ENCODE data around the gene DDAH2.

- TF ChIP-seq POLR2AphosphoS5 (IDR thresholded peaks at IDR 0.05; ENCODE audit: low read depth, low read length) = no peak
- no peak for TF ChIP-seq POLR2A (IDR thresholded peaks at IDR 0.05; ENCODE audit: low read depth, low read length)
These were observed 33.9 kb upstream of the DDAH2 start for GRCh38 chr6:31762878-31763618.
